Stimulated activated CD4-positive, alpha-beta T cell treated with anti-CD3 and anti-CD28 coated beads, Interleukin-12 subunit alpha, Interleukin-12 subunit beta, amount 100 ng/mL, for 4 hours (primary cell): ENCODE measurements around the gene GZMB.
"Not testable (repeated sequence)": the region's sequence is repeated elsewhere in the genome, so short reads cannot be mapped to it uniquely, and the experiment has no call there.

ENCODE experiments used
- DNase-seq: peaks from one replicate; pipeline ENCODE4 v3.0.0-alpha.2; 2020

The GZMB gene

GRCh38 chr14:24630872-24631477 is 3.0 kb downstream of the GZMB start:
- no peak for DNase-seq

- no peak for DNase-seq
Measured at GRCh38 chr14:24630087-24630871, 3.7 kb downstream of the GZMB start.

- DNase-seq: no peak
Measured at GRCh38 chr14:24629521-24629920, 4.5 kb downstream of the GZMB start.

GRCh38 chr14:24613747-24614146 is 20.2 kb downstream of the GZMB start:
- no peak for DNase-seq

- DNase-seq: no peak
Measured at GRCh38 chr14:24613241-24613640, 20.7 kb downstream of the GZMB start.

GRCh38 chr14:24612196-24612595 is 21.8 kb downstream of the GZMB start:
- no peak for DNase-seq

GRCh38 chr14:24609655-24610344 is 24.2 kb downstream of the GZMB start, which contains the start of gene GZMH:
GZMH (minus strand) TSS chr14:24609685; CDS start chr14:24609613, 72 bp downstream.
- DNase-seq: no peak

- no peak for DNase-seq
Measured at GRCh38 chr14:24607635-24608514, 26.1 kb downstream of the GZMB start.

GRCh38 chr14:24607081-24607480 is 26.9 kb downstream of the GZMB start:
- DNase-seq: no peak

GRCh38 chr14:24606297-24606696 is 27.7 kb downstream of the GZMB start:
- no peak for DNase-seq

- peak; percentile 64 for DNase-seq
Measured at GRCh38 chr14:24605435-24606190, 28.4 kb downstream of the GZMB start.

GRCh38 chr14:24597403-24597802 is 36.6 kb downstream of the GZMB start:
- no peak for DNase-seq

- DNase-seq: no peak
Measured at GRCh38 chr14:24595073-24595808, 38.7 kb downstream of the GZMB start.

- not testable (repeated sequence) for DNase-seq
Measured at GRCh38 chr14:24591004-24591403, 43.0 kb downstream of the GZMB start.

GRCh38 chr14:24584402-24584801 is 49.6 kb downstream of the GZMB start:
- DNase-seq: not testable (repeated sequence)
